ENCODE measurements around the gene OXA1L. TPM values are rescaled to one million over a fixed set of nuclear protein-coding genes. Genes with fewer than 3 reads are reported as not detected.

Gene OXA1L
- total RNA-seq, 1 donor from 2014 or later, result 81.2 TPM

- H3K9me3 ChIP-seq (ENCODE audit: insufficient read depth, low read depth, low read length), result no peaks in the 10 kb centered on the region
- Mint-ChIP-seq H3K27me3 (ENCODE audit: low read depth, unreplicated experiment) (no peaks in the 10 kb centered on the region), H3K27ac (ENCODE audit: unreplicated experiment) (no peak overlapping the region), H3K4me3 (ENCODE audit: unreplicated experiment) (no peak overlapping the region), H3K36me3 (ENCODE audit: low read depth, unreplicated experiment) (peaks cover 2% of the 10 kb centered on the region), H3K9me3 (ENCODE audit: unreplicated experiment) (peaks cover 1% of the 10 kb centered on the region), H3K4me1 (ENCODE audit: low read depth, unreplicated experiment) (peaks cover 19% of the 10 kb centered on the region)
- H3K4me2 ChIP-seq (ENCODE audit: low read length), result no peak overlapping the region
- FAIRE-seq, result no peak
- no peak overlapping the region for H3K9ac ChIP-seq (ENCODE audit: low read length)
- H3K79me2 ChIP-seq (ENCODE audit: insufficient read depth, low read length), result no peaks in the 10 kb centered on the region
- H3K4me1 ChIP-seq (ENCODE audit: insufficient read depth, low read length), result no peaks in the 10 kb centered on the region
- TF ChIP-seq EZH2 (IDR thresholded peaks at IDR 0.05; ENCODE audit: insufficient read depth, low read length), result no peak
- no peak for TF ChIP-seq CTCF (IDR thresholded peaks at IDR 0.05; ENCODE audit: insufficient read depth, low read depth, low read length)
- H3K27ac ChIP-seq (ENCODE audit: low read depth, low read length), result no peak overlapping the region
- no peaks in the 10 kb centered on the region for H3K27me3 ChIP-seq (ENCODE audit: insufficient read depth, low read length)
- H4K20me1 ChIP-seq (ENCODE audit: insufficient read depth, low read length), result no peaks in the 10 kb centered on the region
- no peak overlapping the region for H2AFZ ChIP-seq (ENCODE audit: low read depth, low read length)
- no peaks in the 10 kb centered on the region for H3K36me3 ChIP-seq (ENCODE audit: insufficient read depth, low read length)
- H3K4me3 ChIP-seq (ENCODE audit: insufficient read depth, low read depth, low read length), result no peak overlapping the region
- DNase-seq (ENCODE audit: low read depth), result no peak
Observed at GRCh38 chr14:22811722-22812121, 45.2 kb downstream of the OXA1L start.

- Mint-ChIP-seq H3K4me3 (ENCODE audit: unreplicated experiment) (no peak overlapping the region), H3K4me1 (ENCODE audit: low read depth, unreplicated experiment) (peaks cover 17% of the 10 kb centered on the region), H3K9me3 (ENCODE audit: unreplicated experiment) (peaks cover 1% of the 10 kb centered on the region), H3K27me3 (ENCODE audit: low read depth, unreplicated experiment) (no peaks in the 10 kb centered on the region), H3K36me3 (ENCODE audit: low read depth, unreplicated experiment) (no peaks in the 10 kb centered on the region), H3K27ac (ENCODE audit: unreplicated experiment) (no peak overlapping the region)
- Histone ChIP-seq H3K27ac (ENCODE audit: low read depth, low read length) (no peak overlapping the region), H3K79me2 (ENCODE audit: insufficient read depth, low read length) (no peaks in the 10 kb centered on the region), H3K9ac (ENCODE audit: low read length) (no peak overlapping the region), H3K9me3 (ENCODE audit: insufficient read depth, low read depth, low read length) (no peaks in the 10 kb centered on the region), H4K20me1 (ENCODE audit: insufficient read depth, low read length) (no peaks in the 10 kb centered on the region), H3K36me3 (ENCODE audit: insufficient read depth, low read length) (no peaks in the 10 kb centered on the region), H3K4me1 (ENCODE audit: insufficient read depth, low read length) (no peaks in the 10 kb centered on the region), H3K27me3 (ENCODE audit: insufficient read depth, low read length) (no peaks in the 10 kb centered on the region), H3K4me3 (ENCODE audit: insufficient read depth, low read depth, low read length) (no peak overlapping the region), H2AFZ (ENCODE audit: low read depth, low read length) (no peak overlapping the region), H3K4me2 (ENCODE audit: low read length) (no peak overlapping the region)
- DNase-seq (ENCODE audit: low read depth), result no peak
- FAIRE-seq, result no peak
- TF ChIP-seq EZH2 (IDR thresholded peaks at IDR 0.05; ENCODE audit: insufficient read depth, low read length) (no peak), CTCF (IDR thresholded peaks at IDR 0.05; ENCODE audit: insufficient read depth, low read depth, low read length) (no peak)
Observed at GRCh38 chr14:22812744-22813143, 46.3 kb downstream of the OXA1L start.

- H3K4me3 Mint-ChIP-seq (ENCODE audit: unreplicated experiment), result no peak overlapping the region
- H3K9ac ChIP-seq (ENCODE audit: low read length), result no peak overlapping the region
- H3K27ac Mint-ChIP-seq (ENCODE audit: unreplicated experiment), result no peak overlapping the region
- DNase-seq (ENCODE audit: low read depth) (no peak), FAIRE-seq (no peak)
- H3K4me3 ChIP-seq (ENCODE audit: insufficient read depth, low read depth, low read length), result no peak overlapping the region
- H2AFZ ChIP-seq (ENCODE audit: low read depth, low read length), result no peak overlapping the region
- no peaks in the 10 kb centered on the region for H3K36me3 ChIP-seq (ENCODE audit: insufficient read depth, low read length)
- H3K27ac ChIP-seq (ENCODE audit: low read depth, low read length), result no peak overlapping the region
- peaks cover 1% of the 10 kb centered on the region for H3K9me3 Mint-ChIP-seq (ENCODE audit: unreplicated experiment)
- no peaks in the 10 kb centered on the region for H3K36me3 Mint-ChIP-seq (ENCODE audit: low read depth, unreplicated experiment)
- no peaks in the 10 kb centered on the region for H3K27me3 ChIP-seq (ENCODE audit: insufficient read depth, low read length)
- H3K4me1 Mint-ChIP-seq (ENCODE audit: low read depth, unreplicated experiment), result peaks cover 19% of the 10 kb centered on the region
- H4K20me1 ChIP-seq (ENCODE audit: insufficient read depth, low read length), result no peaks in the 10 kb centered on the region
- TF ChIP-seq EZH2 (IDR thresholded peaks at IDR 0.05; ENCODE audit: insufficient read depth, low read length), result no peak
- no peak for TF ChIP-seq CTCF (IDR thresholded peaks at IDR 0.05; ENCODE audit: insufficient read depth, low read depth, low read length)
- H3K9me3 ChIP-seq (ENCODE audit: insufficient read depth, low read depth, low read length), result no peaks in the 10 kb centered on the region
- no peaks in the 10 kb centered on the region for H3K27me3 Mint-ChIP-seq (ENCODE audit: low read depth, unreplicated experiment)
- H3K4me1 ChIP-seq (ENCODE audit: insufficient read depth, low read length), result no peaks in the 10 kb centered on the region
- no peaks in the 10 kb centered on the region for H3K79me2 ChIP-seq (ENCODE audit: insufficient read depth, low read length)
- H3K4me2 ChIP-seq (ENCODE audit: low read length), result no peak overlapping the region
Observed at GRCh38 chr14:22813145-22813544, 46.7 kb downstream of the OXA1L start.
